Thymus (tissue), 11 donors: ENCODE measurements around the gene TIMM13. TPM values are rescaled to one million over a fixed set of nuclear protein-coding genes. Genes with fewer than 3 reads are reported as not detected.

Source experiments
- DNase-seq, 9 donors: peaks; one replicate each; pipeline ENCODE4 v3.0.0-alpha.2; 2013; ENCODE audit warnings: low spot score in 9 of 9, low read depth in 6 of 9, missing footprints in 1 of 9
- H3K27ac ChIP-seq, 2 donors: one replicate each; pipeline ENCODE4 v1.5.1; 2013; ENCODE audit warnings: control low read depth in 1 of 2, low read depth in 1 of 2, low read length in 1 of 2, mild to moderate bottlenecking in 1 of 2, moderate library complexity in 1 of 2
- H3K27me3 ChIP-seq, 2 donors: one replicate each; pipeline ENCODE4 v1.5.1; 2013; ENCODE audit warnings: low read length in 1 of 2; ENCODE audit not compliant: control insufficient read depth in 2 of 2, insufficient read depth in 1 of 2
- H3K36me3 ChIP-seq, 2 donors: one replicate each; pipeline ENCODE4 v1.5.1; 2013; ENCODE audit warnings: low read length in 1 of 2, mild to moderate bottlenecking in 1 of 2, moderate library complexity in 1 of 2; ENCODE audit not compliant: control insufficient read depth in 2 of 2, insufficient read depth in 2 of 2
- H3K4me1 ChIP-seq, 2 donors: one replicate each; pipeline ENCODE4 v1.5.1; 2013; ENCODE audit warnings: low read length in 2 of 2; ENCODE audit not compliant: control insufficient read depth in 2 of 2, insufficient read depth in 2 of 2
- H3K4me3 ChIP-seq, 2 donors: one replicate each; pipeline ENCODE4 v1.5.1; 2013; ENCODE audit warnings: low read length in 2 of 2, control low read depth in 1 of 2, mild to moderate bottlenecking in 1 of 2
- H3K9me3 ChIP-seq, 2 donors: one replicate each; pipeline ENCODE4 v1.5.1; 2013; ENCODE audit warnings: low read length in 1 of 2, mild to moderate bottlenecking in 1 of 2; ENCODE audit not compliant: control insufficient read depth in 2 of 2, insufficient read depth in 1 of 2
- WGBS: extraction: QIAGEN DNeasy Blood & Tissue Kit; methylation state at CpG from one replicate; pipeline ENCODE4 v1.1.7; 2013; 5-methylcytosine and 5-hydroxymethylcytosine counted together
- polyA plus RNA-seq: library from polyadenylated mRNA; stranded (reverse); fragments of 200-250 nt; gene quantifications from one replicate; pipeline ENCODE4 v1.2.3, GENCODE V29; 2013
- total RNA-seq: library from RNA; stranded (reverse); fragments of 120-200 nt; gene quantifications from one replicate; pipeline ENCODE4 v1.2.4, GENCODE V29; 2013
- donor health status: healthy.

The TIMM13 gene
- total and polyA plus RNA-seq, 2 donors: 56.1 to 73.2 TPM

DNA sequence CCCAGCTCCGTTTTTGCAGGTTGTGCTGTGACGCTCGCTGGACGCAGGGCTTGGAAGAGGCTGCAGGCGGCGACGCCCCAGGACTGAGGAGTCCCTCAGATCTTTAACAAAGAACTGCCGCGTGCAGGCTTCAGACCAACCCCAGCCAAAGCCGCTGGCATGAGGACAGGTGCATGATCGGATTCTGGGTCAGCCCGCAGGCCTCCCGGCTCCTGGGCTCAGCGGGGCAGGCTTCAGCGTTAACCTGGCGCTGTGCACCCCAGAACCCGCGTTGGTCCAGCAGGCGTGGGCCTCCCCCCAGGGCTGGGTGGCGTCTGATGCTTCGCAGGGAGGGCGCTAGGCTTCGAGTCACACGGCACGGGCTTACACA is 920 bp upstream of the TIMM13 start:
- no peaks in the 10 kb centered on the region for H3K27me3 ChIP-seq
- no peaks in the 10 kb centered on the region for H3K9me3 ChIP-seq
- DNase-seq: no peak
- peak overlapping the region; percentile 68 to 79 for H3K27ac ChIP-seq
- 79% methylated on average over 25 of the region's 25 CpGs for WGBS
- H3K36me3 ChIP-seq: peaks cover 42 to 47% of the 10 kb centered on the region in 2 donors
- H3K4me3 ChIP-seq: peak overlapping the region in 1 of 2 donors; percentile 88
- H3K4me1 ChIP-seq: peaks cover 24 to 29% of the 10 kb centered on the region in 2 donors

DNA sequence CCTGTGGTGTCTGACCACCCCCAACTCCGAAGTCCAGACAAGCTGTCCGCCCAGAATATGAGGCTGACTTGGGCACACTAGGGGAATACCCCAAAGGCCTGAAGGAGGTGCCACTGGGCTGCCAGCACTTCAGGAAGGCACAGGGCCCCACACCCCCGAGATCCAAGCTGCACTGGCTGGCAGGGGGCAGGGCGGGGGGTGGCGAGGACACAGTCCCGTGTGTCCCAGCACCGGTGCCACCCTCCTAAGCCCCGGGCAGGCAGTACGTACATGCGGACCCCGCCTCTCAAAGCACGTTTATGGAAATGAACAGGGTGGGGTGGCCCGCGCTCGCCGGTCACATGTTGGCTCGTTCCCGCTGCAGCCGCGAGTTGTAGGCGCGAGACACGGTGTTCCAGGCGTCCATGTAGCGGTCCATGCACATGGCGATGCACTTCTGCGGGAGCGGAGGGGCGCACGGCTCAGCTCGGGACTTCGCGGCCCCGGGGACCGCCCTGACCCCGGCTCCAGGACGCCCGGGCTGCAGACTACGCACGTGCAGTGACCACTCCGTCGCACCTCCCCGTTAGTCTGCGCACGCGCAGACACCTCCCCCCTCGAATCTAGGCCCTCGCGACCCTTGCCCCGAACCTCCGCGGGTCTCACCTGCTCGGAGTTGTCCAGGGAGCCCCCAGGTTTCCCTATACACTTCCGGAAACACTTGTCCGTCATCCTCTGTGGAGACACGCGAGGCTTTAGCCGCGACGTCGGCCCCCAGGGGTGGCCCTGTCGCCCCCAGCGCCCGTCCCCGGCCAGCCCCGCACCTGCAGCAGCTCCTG is 566 bp downstream of the TIMM13 start:
- H3K4me3 ChIP-seq: peak overlapping the region; percentile 53 to 88
- peaks cover 36 to 42% of the 10 kb centered on the region in 2 donors for H3K36me3 ChIP-seq
- WGBS: 6% methylated on average over 66 of the region's 66 CpGs
- DNase-seq: peak in 3 of 9 donors; percentile 11 to 51 (median 47)
- H3K27me3 ChIP-seq: no peaks in the 10 kb centered on the region
- H3K9me3 ChIP-seq: no peaks in the 10 kb centered on the region
- peak overlapping the region; percentile 7 to 64 for H3K27ac ChIP-seq
- peaks cover 33 to 35% of the 10 kb centered on the region in 2 donors for H3K4me1 ChIP-seq

GRCh38 chr19:2425622-2426581 is 1.5 kb downstream of the TIMM13 start:
- no peak for DNase-seq
- peak overlapping the region; percentile 53 to 88 for H3K4me3 ChIP-seq
- WGBS: 94% methylated on average over 29 of the region's 29 CpGs
- no peaks in the 10 kb centered on the region for H3K9me3 ChIP-seq
- H3K4me1 ChIP-seq: peaks cover 33 to 39% of the 10 kb centered on the region in 2 donors
- H3K27me3 ChIP-seq: no peaks in the 10 kb centered on the region
- peaks cover 30 to 35% of the 10 kb centered on the region in 2 donors for H3K36me3 ChIP-seq
- no peak overlapping the region for H3K27ac ChIP-seq

GRCh38 chr19:2424686-2425621 is 2.4 kb downstream of the TIMM13 start:
- Histone ChIP-seq H3K36me3 (peaks cover 20 to 26% of the 10 kb centered on the region in 2 donors), H3K27me3 (no peaks in the 10 kb centered on the region), H3K4me1 (peaks cover 33 to 39% of the 10 kb centered on the region in 2 donors), H3K27ac (no peak overlapping the region), H3K4me3 (no peak overlapping the region), H3K9me3 (no peaks in the 10 kb centered on the region)
- 93% methylated on average over 101 of the region's 101 CpGs for WGBS
- DNase-seq: no peak

DNA sequence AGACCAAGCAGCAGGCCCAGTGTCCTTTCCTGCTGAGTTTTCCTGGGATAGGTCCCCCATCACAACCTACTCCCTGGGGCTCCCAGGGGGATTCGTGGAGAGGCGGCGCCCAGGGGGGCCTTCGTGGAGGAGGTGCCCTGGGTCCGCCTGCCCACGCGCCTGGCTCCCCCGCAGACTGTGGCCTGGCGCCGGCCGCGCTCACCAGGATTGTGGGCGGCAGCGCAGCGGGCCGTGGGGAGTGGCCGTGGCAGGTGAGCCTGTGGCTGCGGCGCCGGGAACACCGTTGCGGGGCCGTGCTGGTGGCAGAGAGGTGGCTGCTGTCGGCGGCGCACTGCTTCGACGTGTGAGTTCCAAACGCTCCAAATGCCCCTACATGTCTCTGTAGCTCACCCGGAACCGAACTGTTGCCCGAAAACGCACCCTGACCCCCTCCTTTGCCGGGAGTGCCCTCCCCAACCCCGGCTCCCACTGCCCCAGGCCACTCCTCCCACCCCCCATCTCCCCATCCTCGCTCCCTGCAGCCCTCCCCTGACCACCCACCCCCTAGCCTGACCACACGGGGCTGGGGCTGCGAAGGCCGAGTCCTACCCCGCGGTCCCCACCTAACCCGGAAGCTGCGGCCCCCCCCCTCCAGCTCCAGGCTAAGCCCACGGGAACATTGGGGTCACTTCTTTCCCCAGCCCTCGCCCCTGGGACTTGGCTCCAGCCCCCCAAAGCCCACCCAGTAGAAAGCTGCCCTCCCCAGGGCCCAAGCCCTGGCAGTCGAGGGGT is 3.3 kb downstream of the TIMM13 start:
- DNase-seq: no peak
- Histone ChIP-seq H3K27me3 (no peaks in the 10 kb centered on the region), H3K27ac (peak overlapping the region; percentile 66 to 80), H3K9me3 (no peaks in the 10 kb centered on the region), H3K36me3 (peaks cover 14 to 22% of the 10 kb centered on the region in 2 donors), H3K4me1 (peaks cover 33 to 39% of the 10 kb centered on the region in 2 donors), H3K4me3 (peak overlapping the region in 1 of 2 donors; percentile 32)
- WGBS: 94% methylated on average over 46 of the region's 46 CpGs

GRCh38 chr19:2423071-2423914 is 4.1 kb downstream of the TIMM13 start:
- H3K27me3 ChIP-seq: no peaks in the 10 kb centered on the region
- peak in 1 of 9 donors; percentile 60 for DNase-seq
- H3K27ac ChIP-seq: peak overlapping the region; percentile 74 to 91
- no peaks in the 10 kb centered on the region for H3K9me3 ChIP-seq
- peaks cover 29 to 39% of the 10 kb centered on the region in 2 donors for H3K4me1 ChIP-seq
- peak overlapping the region in 1 of 2 donors; percentile 32 for H3K4me3 ChIP-seq
- WGBS: 11% methylated on average over 19 of the region's 19 CpGs
- H3K36me3 ChIP-seq: peaks cover 14 to 22% of the 10 kb centered on the region in 2 donors

DNA sequence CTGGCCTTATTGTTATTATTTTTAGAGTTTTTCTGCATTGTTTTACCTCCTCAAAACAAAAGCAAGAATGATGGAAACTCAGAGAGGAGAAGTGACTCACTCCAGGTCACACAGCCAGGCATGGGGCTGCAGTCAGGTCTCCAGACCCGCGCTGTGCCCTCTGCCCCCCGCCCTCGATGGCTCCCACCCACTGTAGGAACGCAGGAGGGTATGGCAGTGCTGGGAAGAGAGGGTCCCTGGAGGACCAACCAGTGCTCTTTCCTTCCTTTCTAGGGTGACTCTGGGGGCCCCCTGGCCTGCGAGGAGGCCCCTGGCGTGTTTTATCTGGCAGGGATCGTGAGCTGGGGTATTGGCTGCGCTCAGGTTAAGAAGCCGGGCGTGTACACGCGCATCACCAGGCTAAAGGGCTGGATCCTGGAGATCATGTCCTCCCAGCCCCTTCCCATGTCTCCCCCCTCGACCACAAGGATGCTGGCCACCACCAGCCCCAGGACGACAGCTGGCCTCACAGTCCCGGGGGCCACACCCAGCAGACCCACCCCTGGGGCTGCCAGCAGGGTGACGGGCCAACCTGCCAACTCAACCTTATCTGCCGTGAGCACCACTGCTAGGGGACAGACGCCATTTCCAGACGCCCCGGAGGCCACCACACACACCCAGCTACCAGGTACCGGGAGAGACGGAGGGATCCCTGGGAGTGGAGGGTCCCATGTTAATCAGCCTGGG is 5.6 kb downstream of the TIMM13 start:
- WGBS: 94% methylated on average over 23 of the region's 23 CpGs
- no peaks in the 10 kb centered on the region for H3K27me3 ChIP-seq
- H3K9me3 ChIP-seq: peaks cover 0 to 4% of the 10 kb centered on the region in 2 donors
- H3K27ac ChIP-seq: no peak overlapping the region
- no peak overlapping the region for H3K4me3 ChIP-seq
- peaks cover 23 to 39% of the 10 kb centered on the region in 2 donors for H3K4me1 ChIP-seq
- no peak for DNase-seq
- peaks cover 14 to 26% of the 10 kb centered on the region in 2 donors for H3K36me3 ChIP-seq
